Activated CD8-positive, alpha-beta memory T cell treated with anti-CD3 and anti-CD28 coated beads, Interleukin-2, amount 50 U/mL, for 4 hours (primary cell): Measurements from ENCODE around the gene RASSF3.

Experiments
- DNase-seq: peaks from one replicate; pipeline ENCODE4 v3.0.0-alpha.2; 2020

The RASSF3 gene

DNA sequence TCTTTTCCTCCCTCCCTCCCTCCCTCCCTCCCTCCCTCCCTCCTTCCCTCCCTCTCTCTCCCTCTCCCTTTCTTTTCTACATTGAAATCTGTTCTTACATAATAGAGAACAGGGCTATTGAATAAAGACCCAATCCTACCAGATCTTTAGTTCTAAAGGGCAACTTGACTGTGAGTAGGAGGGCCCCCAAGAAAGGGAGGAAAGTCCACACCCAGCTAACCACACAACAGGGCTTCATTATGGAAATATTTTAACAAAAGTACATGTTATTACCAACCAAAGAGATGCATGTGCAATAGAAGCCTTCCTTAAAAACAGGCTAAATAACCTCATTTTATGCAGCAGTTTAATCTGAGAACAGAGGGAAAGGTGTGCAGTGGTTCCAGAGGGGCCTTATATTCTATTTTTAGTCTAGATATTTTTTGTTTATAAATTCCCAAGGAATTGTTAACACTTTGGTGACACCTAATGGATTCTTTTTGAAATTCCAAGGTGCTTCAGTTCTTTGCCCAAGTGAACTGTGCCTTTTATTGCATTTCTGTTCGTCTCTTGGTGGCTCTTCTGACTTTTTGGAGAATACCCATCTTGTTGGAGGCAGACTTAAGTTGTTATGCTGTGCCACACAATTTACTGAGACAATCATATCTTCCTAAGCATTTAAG lies 85.9 kb downstream of the RASSF3 start:
- DNase-seq: no peak

DNA sequence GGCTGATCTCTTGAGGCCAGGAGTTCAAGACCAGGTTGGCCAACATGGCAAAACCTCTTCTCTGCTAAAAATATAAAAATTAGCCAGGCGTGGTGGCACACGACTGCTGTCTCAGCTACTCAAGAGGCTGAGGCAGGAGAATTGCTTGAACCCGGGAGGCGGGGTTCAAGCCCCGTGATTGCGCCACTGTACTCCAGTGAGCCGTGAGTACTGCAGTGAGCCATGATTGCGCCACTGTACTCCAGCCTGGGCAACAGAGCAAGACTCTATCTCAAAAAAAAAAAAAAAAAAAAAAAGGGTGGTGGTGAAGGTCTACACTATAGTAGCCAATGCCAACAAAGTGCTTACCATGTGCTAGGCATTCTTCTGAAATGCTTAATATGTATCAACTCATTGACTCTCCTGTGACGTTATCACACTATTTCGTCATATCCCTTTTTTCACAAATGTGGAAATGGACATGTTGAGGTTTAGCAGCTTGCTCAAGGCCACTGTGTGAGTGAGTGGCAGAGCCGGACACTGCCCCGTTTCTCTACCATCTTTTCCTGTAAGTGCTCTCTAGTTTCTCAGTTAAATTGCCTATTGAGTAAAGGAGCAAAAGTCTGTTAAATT lies 89.3 kb downstream of the RASSF3 start:
- DNase-seq: no peak

DNA sequence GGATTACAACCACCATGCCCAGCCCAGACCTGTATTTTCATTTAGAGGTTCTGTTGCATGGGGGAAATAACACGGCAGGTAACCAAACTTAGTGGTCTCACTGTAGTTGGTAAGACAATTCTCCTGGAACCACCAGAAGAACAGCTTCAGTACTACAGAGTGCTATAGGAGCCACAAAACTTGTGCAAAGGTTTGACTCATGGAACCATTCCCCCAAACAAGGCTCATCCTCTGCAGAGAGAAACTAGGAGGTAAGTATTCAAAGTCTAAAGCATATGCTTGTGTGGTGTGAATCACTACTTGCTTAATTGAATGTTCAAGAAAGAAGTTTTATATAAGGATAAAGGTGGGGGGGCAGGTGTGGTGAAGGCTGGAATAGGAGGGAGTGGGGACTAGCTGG lies 90.2 kb downstream of the RASSF3 start:
- DNase-seq: no peak

DNA sequence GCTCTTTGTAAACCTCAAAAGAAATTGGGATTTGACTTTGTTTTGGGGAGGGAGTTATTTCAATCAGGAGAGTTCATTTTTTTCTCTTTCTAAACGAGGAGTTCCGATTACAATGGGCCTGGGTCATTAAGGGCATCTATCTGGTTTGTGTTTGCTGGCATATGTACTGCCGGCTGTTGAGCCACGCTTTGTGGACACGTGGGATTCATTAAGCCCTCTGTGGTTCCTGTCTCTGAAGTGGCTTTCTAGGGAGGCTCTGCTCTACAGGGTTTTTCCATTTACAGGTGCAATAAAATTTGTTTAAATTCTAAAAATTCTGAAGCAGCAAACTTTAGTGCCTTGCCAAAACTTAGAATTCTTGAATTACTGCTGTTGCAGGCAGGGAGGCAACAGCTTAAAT lies 91.0 kb downstream of the RASSF3 start:
- DNase-seq: no peak

DNA sequence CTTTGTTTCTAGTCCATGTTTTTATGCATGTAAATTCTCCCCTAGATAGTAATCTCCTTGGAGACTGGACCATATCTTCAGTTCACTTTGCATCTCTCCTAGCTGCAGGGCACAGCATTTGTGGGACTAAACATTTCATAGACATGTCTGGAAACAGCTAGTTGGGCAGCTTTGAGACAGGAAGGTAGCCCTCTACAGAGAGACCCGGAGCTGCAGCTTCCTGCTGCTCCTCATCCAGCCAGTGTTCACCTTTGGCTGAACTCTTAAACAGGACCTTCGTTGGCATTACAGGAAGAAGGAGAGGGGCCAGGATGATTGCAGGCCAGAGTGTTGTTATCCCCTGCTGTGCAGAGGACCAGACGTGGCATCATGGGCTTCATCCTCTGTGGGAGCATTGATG lies 96.0 kb downstream of the RASSF3 start:
- DNase-seq: no peak

DNA sequence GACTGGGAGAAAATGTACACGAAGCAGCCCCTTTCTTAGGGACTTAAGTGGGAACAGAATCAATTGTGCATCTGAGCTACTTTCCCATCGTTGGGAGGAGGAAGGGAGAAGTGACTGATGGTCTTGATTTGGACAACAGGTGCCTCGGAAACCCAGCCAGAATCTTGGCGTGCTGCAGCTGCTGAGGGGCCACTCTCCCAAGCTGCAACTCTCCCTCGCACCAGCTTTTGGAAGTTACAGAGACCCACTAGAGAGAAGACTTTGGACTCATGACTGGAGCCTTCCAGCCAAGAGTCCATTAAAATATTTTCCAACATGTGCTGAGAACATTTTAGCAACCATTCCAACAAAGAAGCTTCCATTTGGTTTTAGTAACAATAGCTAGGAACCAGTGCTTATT lies 96.6 kb downstream of the RASSF3 start:
- no peak for DNase-seq

DNA sequence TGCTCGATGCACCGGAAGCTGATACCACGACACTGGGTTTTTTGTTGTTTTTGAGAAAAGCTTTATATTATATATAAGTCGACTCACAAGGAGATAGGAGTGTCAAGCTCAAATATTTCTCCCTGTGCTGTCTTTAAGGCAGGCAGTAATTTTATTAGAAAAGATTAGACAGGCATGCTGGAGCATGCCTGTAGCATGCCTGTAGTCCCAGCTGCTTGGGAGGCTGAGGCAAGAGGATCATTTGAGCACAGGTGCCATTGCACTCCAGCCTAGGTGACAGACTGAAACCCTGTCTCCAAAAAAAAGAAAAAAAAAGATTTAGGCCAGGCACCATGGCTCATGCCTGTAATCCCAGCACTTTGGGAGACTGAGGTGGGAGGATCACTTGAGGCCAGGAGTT lies 97.1 kb downstream of the RASSF3 start:
- no peak for DNase-seq

DNA sequence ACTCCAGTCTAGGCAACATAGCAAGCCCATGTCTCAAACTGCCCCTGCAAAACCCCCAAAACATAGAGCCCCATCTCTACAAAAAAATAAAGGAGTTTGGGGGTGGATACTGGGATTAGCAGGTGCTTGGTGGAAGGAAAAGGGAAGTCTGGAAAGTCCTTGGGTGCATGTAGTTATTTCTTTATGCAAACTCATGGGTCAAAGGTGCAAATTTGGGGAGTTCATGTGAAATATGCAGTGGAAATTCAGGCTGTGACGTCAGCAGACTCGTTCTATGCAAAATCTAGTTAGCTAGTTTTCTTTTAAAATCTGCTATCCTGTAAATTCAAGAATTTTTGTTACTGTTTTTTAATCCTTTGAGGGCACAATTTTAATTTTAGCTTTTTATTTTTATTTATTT lies 97.6 kb downstream of the RASSF3 start:
- DNase-seq: no peak

DNA sequence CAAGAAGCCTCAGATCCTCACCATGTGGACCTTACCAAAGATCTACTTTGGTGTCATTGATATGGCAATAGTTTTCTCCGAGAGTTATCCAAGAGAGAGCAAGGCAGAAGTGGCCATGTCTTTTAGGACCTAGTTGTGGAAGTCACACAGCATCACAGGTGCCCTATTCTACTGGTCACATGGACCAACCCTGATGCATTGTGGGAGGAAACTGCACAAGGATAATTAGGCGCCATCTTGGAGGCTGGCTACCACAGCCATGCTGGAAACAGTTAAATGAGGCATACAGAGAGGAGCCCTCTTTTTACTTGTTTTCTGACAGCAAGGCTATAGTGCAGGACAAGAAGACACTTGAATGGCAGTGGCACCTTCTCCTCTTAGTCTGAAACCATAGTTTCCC lies 99.1 kb downstream of the RASSF3 start:
- DNase-seq: no peak

DNA sequence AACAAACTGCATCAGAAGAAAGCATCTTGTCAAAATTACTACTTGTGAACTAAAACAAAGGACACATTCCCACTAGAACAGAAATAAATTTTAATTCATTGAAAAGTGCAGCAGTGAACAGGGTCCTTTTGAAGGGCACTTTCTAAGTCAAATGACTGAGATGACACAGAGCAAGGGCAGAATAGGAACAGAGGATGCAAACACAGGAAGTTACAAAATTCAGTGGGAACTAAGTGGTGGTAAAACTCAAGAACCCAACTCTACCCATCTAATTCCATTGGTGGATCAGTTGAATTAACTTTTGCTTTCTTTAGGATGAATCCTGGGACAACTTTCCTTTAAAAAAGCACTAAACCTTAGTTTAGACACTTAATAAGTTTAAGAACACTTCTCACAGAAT lies 103.1 kb downstream of the RASSF3 start:
- DNase-seq: no peak

DNA sequence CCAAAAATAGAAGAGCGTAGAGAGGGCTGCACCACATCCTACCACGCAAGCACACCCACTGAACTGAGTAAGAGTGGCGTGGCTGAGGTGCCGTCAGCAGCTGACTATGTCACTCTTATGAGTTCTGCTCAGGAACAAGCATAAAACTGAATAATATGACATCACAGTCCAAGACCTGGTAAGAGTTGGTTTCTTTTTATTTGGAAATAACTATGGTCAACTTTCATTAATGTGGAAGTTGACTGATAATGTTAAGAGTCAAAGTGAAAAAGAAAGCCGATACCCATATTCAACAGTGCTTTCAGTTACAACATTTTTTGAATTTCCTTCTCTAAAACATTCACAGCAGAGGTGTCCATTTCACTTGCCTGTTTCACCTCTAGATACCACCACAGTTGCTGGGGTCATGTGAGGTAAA lies 104.3 kb downstream of the RASSF3 start:
- DNase-seq: peak; percentile 26

DNA sequence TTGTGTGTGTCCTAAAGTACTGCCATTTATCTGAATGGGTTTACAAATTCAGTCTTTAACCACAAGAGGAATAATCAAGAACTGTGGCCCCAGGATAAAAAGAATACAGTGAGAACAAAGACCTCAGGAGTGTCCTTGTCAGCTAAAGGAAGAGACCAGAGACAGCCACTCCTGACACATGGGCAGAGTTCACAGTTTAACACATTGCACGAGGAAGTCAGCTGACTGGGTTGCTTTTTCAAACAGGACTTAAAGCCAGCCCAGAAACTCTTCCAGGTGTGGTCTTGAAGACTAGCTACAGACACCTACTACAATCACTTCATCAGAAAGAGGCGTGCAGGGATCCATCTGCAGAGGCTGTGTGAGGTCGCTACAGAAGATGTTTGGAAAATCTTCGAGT lies 106.1 kb downstream of the RASSF3 start:
- no peak for DNase-seq

DNA sequence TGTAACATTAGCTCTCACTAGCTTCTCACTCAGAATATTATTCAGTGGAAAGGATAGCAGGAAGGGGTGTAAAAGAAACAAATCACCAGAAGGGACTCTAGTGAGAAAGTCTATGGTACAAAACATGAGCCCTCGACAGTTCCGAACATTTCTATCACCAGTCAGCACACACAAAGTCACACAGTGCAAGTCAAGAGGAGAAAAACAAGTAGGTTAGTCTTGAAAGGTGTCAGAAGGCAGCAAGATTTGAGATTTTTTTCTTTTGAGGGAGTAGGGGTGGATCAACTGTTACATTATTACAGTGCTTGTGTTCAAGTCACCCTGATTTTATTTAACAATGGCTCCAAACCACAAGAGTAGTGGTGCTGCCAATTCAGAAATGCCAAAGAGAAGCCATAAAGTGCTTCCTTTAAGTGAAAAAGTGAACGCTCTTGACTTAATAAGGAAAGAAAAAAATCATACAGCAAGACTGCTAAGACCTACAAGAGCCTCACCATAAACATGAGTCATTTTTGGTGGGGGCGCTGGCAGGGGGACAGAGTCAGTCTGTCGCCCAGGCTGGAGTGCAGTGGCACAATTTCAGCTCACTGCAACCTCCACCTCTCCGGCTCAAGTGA lies 106.7 kb downstream of the RASSF3 start:
- no peak for DNase-seq

DNA sequence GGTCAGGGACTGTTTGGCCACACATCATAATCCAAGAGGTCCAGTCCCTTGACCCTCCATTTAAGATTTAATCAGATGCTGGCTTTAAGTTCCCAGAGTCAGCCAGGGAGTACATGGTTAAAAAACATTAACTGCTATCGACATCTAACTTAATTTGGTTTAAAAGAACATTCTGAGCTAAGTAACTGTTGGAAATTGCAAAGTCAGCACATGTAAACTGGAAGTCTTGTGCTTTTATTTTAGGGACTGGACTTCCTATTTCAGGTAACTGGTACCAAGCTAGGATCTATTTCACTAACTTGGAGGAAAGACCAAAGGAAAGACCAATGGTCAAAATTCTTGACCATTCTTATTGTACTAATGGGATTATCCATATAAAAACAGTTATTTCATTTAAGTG lies 108.4 kb downstream of the RASSF3 start:
- DNase-seq: no peak

DNA sequence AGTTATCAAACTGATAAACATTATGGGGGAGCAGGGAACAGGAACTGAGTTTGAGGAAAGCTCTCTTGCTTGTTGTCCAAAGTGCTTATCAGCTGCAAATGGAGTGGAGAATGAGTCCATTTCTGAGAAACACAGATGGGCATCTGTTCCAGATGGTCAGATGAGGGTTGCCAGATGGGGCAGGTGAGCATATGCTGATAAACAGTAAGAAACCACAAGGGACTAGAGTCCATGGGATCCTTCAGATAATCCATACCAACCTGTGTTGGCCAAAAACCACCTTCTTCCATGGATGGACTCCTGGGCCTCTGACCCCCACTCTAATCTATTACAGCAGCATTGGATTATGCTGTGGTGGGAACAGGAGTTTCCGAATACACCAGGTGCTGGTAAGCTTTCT lies 110.6 kb downstream of the RASSF3 start:
- no peak for DNase-seq

DNA sequence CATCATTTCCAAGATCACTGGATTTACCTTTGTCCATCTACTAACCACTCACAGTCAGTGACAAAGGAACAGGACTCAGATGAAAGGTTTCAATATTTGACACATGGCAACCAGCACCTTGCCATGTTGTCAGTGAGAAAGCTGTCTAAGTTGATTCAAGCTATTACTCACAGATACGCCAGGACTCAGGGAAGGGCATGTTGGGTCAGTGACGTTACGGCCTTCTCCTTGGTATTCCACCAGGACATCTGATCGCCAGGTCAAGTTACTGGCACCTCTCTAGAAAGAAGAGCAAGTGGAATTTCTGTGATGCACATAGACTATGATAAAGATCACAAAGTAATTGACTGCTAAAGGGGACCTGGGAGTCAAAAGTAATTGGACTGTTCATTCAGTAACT lies 112.5 kb downstream of the RASSF3 start:
- no peak for DNase-seq

DNA sequence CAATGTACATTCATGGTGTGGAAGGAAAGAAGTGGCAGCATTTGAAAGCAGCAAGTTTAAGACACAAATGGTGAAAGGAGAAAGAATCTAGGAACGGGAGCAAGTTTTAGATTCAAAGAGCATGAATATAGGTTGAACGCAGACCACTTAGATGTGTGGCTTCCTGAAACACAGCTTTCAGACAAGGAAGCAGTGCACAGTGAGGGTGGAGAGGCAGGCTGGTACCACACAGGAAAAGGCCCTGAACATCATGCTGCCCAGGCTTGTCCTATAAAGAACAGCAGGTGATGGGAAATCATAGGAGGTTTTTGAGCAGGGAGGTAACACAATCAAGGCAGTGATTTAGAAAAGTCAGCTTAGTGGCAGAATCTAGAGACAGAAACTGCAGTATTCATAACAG lies 113.3 kb downstream of the RASSF3 start:
- no peak for DNase-seq

DNA sequence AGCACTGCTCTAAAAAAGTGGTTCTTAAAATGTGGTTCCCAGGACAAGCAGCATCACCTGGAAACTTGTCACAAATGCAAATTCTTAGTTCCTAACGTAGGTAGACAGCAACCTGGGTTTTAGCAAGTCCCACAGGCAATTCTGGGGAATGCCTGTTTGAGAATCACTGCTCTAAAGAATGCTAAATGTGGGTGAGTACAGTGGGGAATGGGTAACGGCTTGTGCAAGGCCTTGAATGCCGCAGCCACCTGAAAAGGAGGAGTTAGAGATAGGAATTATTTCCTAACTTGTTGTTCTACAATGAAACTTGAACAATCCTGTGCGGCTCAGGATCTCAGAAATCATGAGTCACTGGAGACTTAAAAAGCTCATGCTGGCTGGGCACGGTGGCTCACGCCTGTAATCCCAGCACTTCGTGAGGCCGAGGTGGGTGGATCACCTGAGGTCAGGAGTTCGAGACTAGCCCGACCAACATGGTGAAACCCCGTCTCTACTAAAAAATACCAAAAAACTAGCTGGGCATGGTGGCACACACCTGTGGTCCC lies 114.0 kb downstream of the RASSF3 start:
- DNase-seq: no peak

DNA sequence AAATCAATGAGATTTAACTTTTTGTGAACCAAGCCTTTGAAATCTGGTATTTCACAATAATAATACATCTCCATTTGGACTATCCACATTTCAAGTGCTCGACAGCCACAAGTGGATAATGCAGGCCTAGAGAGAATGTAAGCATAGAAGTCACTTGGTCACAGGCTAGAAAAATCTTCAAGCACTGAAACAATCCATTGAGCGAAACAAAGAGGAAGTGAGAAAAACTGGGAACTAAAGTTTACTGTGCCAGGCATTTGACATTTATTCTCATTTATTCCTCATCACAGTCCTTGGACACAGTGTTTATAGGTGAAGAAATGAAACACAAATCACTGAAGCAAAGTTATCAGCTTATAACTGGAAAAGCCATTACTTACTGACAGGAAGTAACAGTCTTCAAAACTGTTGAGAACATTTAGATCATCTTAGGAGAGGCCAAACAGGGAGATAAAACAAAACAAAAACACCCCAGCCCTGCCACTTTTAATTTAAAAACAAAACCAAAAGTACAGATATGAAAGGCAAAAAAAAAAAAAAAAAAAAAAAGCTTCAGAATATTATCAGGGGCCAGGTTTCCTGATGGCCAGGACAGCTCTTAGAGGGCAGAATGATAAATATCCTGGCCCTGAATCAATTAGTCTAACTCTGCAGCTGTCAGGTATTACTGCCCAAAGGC lies 119.8 kb downstream of the RASSF3 start:
- DNase-seq: no peak

DNA sequence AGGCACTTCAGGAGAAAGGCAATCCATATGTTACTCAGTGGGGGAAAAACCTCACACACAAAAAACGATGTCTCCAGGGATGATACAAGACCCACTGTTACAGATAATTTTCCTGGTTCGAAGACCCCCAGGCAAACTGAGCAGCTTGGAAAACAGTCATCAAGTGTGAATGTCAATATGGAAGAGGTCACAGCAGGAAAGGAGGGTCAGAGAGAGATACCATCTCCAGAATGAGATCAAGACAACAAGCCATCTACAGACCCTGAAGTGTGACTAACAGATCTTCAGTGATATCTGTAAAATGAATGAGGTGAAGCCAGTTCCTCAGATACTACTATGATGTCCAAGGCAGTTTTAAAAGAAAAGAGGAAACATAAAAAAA lies 120.3 kb downstream of the RASSF3 start:
- no peak for DNase-seq

DNA sequence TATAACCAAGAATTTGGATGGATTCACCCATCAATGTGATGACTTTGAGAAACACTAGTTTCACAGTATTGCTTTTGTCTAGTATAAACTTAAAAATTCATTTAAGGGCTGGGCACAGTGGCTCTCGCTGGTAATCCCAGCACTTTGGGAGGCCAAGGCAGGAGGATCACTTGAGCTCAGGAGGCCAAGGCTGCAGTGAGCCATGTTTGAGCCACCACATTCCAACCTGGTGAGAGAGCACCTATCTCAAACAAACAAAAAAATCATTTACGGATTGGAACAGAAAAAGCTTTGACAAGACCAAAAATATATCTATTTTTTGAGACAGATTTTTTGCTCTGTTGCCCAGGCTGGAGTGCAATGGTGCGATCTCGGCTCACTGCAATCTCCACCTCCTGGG lies 121.4 kb downstream of the RASSF3 start:
- DNase-seq: no peak

DNA sequence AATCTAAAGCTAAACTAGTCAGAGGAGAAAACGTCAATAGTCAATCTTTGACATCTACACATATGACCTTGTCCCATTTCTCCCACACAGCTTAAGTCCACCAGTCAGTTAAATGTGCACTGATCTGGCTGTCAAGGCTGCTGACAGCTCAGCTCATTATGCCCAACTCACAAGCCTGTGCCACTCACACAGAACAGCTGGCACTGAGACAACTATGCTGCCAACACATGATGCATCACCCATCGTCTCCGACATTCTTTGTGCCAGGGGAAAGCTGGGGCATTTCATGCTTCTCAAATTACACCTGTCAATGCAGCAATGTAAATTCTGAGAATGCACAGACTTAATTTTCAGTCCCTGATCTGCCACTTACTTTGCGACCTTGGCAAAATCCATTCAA lies 123.6 kb downstream of the RASSF3 start:
- DNase-seq: no peak

DNA sequence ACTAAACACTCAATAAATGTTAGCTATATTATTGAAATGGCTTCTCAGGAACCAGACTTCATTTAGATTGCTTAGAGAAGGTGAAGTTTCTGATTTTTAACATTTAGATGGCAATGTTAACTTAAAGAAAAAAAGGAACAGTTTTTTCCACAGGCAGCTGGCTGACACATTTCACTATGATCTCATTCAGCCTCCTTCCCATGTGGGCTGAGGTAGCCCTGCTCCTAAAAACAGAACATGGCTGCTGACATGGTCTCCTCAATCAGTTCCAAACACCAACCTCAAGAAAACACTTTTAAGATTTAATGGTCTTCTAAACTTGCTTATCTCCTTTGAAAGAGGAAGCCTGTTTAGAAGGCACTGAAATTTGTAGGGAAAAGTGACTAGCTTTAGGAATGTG lies 125.1 kb downstream of the RASSF3 start:
- no peak for DNase-seq

DNA sequence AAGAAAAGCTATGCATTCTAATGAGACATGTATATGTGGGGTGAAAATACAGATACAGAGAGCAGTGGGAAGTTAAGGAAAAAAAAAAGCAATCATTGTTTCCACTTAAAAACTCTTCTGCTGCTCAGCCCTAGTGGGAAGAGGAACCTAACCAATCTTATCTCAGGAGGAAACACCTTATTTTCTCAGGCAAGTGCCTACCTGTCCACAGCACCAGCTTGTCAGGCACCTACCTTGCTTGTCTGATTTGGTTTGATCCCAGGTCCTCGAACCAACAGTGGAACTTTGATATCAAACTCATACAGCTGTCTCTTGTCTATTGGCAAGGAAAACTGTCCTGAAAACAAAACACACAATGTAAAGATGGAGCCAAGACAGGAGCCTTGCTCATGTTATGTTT lies 126.5 kb downstream of the RASSF3 start:
- no peak for DNase-seq
